ENCODE measurements around the gene LPAR3. TPM values are rescaled to one million over a fixed set of nuclear protein-coding genes. Genes with fewer than 3 reads are reported as not detected.

The LPAR3 gene
- total and polyA plus RNA-seq, 2 of the 13 experiments (the other 11 are each of a cell fraction or from before 2014, with no cell fraction given): not detected

GRCh38 chr1:84839544-84839943, 53.5 kb downstream of the LPAR3 start:
- in situ Hi-C loops (cut with HindIII; ENCODE audit: extremely low pct_ligation_motif_present, low pct_unique_long_range_greater_than_20kb): no loop called here

More at GRCh38 chr1:84839544-84839943, 53.5 kb downstream of the LPAR3 start:
- 0% methylated on average over 1 of the region's 1 CpG for WGBS (ENCODE audit: low lambda C conversion rate)
- Histone ChIP-seq H3K4me2 (ENCODE audit: low read depth, low read length) (no peak overlapping the region), H3K9me3 (ENCODE audit: low read length) (no peaks in the 10 kb centered on the region), H3K36me3 (replicated peaks in 1 of 2; ENCODE audit: control insufficient read depth in 1 of 2, insufficient read depth in 2 of 2, low read length in 2 of 2) (no peaks in the 10 kb centered on the region), H3K27ac (ENCODE audit: extremely low read length, insufficient read depth, low read length) (no peak overlapping the region), H3K4me3 (replicated peaks in 1 of 3; ENCODE audit: insufficient read depth in 1 of 3, low read depth in 2 of 3, low read length in 3 of 3) (no peak overlapping the region), H4K20me1 (ENCODE audit: insufficient read depth, low read length) (no peaks in the 10 kb centered on the region), H2AFZ (ENCODE audit: low read length) (no peak overlapping the region), H3K4me1 (ENCODE audit: insufficient read depth, low read length) (no peaks in the 10 kb centered on the region), H3K27me3 (ENCODE audit: control insufficient read depth in 1 of 2, insufficient read depth in 2 of 2, low read length in 2 of 2) (no peaks in the 10 kb centered on the region), H3K9ac (ENCODE audit: insufficient read depth, low read depth, low read length) (no peak overlapping the region), H3K79me2 (ENCODE audit: insufficient read depth, low read length) (no peaks in the 10 kb centered on the region)
- ATAC-seq (no peak), FAIRE-seq (no peak), DNase-seq (ENCODE audit: low spot score) (no peak)
- ChIA-PET CTCF (ENCODE audit: low intra/inter-chr PET ratio, low total read pairs) (no interaction called here), POLR2A (no interaction called here)
- no TSS peak for BruUV-seq (replicated peaks)
- TF ChIP-seq ZNF563 (CRISPR knock-in tag; IDR thresholded peaks at IDR 0.05) (no peak), ZMYM4 (CRISPR knock-in tag; IDR thresholded peaks at IDR 0.05) (no peak), KLF9 (CRISPR knock-in tag; IDR thresholded peaks at IDR 0.05; ENCODE audit: low read depth) (no peak), GTF2F1 (IDR thresholded peaks at IDR 0.05; ENCODE audit: low read length) (no peak), RAD21 (CRISPR knock-in tag; IDR thresholded peaks at IDR 0.05) (no peak), MATR3 (CRISPR knock-in tag; IDR thresholded peaks at IDR 0.05) (no peak), ZMYM2 (CRISPR knock-in tag; IDR thresholded peaks at IDR 0.05) (no peak), CBFB (CRISPR knock-in tag; IDR thresholded peaks at IDR 0.05) (no peak), HMGA1 (CRISPR knock-in tag; conservative IDR thresholded peaks at IDR 0.05) (no peak), TOPORS (CRISPR knock-in tag; IDR thresholded peaks at IDR 0.05) (no peak), JUNB (CRISPR knock-in tag; IDR thresholded peaks at IDR 0.05; ENCODE audit: borderline replicate concordance) (no peak), PITX1 (CRISPR knock-in tag; IDR thresholded peaks at IDR 0.05) (no peak), ZMAT5 (CRISPR knock-in tag; IDR thresholded peaks at IDR 0.05; ENCODE audit: borderline replicate concordance, low read depth) (no peak), ZNF609 (CRISPR knock-in tag; IDR thresholded peaks at IDR 0.05; ENCODE audit: borderline replicate concordance) (no peak)
- intact Hi-C loops (cut with micrococcal nuclease; ENCODE audit: unreplicated experiment): no loop called here

All from HepG2 (cell line).